ENCODE measurements around the gene ABHD10.

GRCh38 chr3:111936967-111937366 is 41.9 kb upstream of the ABHD10 start:
- TF ChIP-seq POLR2A (IDR thresholded peaks at IDR 0.05) (no peak), CTCF (IDR thresholded peaks at IDR 0.05) (no peak)
